Neural cell (in vitro differentiated cells): ENCODE results near the gene IGFBP4.

ENCODE experiments used
- EZH2 ChIP-seq: fragments of 200-600, 300-800 bp; shearing (Covaris generic), sonication (generic); IDR thresholded peaks from 2 replicates; pipeline ENCODE4 v1.6.1; 2014; ENCODE audit warnings: antibody characterized with exemption, low read length, borderline replicate concordance, mild to moderate bottlenecking; ENCODE audit not compliant: insufficient read depth, poor library complexity, severe bottlenecking
- MXI1 ChIP-seq: fragments of 450-650 bp; conservative IDR thresholded peaks from 2 replicates; pipeline ENCODE4 v1.6.1; 2014; ENCODE audit warnings: antibody characterized with exemption, mild to moderate bottlenecking; ENCODE audit not compliant: poor library complexity, severe bottlenecking
- POLR2AphosphoS5 ChIP-seq: IDR thresholded peaks from 2 replicates; pipeline ENCODE4 v1.6.1; 2012
- RAD21 ChIP-seq: fragments of 450-650 bp; conservative IDR thresholded peaks from 2 replicates; pipeline ENCODE4 v1.6.1; 2014; ENCODE audit warnings: antibody characterized with exemption, mild to moderate bottlenecking, moderate library complexity
- SMC3 ChIP-seq: fragments of 450-650 bp; conservative IDR thresholded peaks from 2 replicates; pipeline ENCODE4 v1.6.1; 2014; ENCODE audit warnings: antibody characterized with exemption, mild to moderate bottlenecking, moderate library complexity; ENCODE audit not compliant: poor library complexity
- TF ChIP-seq, protein P1 (sequence below): fragments of 450-650 bp; IDR thresholded peaks from 2 replicates; pipeline ENCODE4 v1.5.1; 2014; ENCODE audit warnings: antibody characterized with exemption, mild to moderate bottlenecking, moderate library complexity; ENCODE audit not compliant: poor library complexity, severe bottlenecking
- TF ChIP-seq, protein P2 (sequence below): IDR thresholded peaks from 2 replicates; pipeline ENCODE4 v1.6.1; 2012; ENCODE audit warnings: borderline replicate concordance

- TF ChIP-seq, protein P1, sequence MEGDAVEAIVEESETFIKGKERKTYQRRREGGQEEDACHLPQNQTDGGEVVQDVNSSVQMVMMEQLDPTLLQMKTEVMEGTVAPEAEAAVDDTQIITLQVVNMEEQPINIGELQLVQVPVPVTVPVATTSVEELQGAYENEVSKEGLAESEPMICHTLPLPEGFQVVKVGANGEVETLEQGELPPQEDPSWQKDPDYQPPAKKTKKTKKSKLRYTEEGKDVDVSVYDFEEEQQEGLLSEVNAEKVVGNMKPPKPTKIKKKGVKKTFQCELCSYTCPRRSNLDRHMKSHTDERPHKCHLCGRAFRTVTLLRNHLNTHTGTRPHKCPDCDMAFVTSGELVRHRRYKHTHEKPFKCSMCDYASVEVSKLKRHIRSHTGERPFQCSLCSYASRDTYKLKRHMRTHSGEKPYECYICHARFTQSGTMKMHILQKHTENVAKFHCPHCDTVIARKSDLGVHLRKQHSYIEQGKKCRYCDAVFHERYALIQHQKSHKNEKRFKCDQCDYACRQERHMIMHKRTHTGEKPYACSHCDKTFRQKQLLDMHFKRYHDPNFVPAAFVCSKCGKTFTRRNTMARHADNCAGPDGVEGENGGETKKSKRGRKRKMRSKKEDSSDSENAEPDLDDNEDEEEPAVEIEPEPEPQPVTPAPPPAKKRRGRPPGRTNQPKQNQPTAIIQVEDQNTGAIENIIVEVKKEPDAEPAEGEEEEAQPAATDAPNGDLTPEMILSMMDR: no peak
- TF ChIP-seq MXI1 (no peak), RAD21 (no peak), SMC3 (no peak), POLR2AphosphoS5 (no peak), EZH2 (no peak)
- TF ChIP-seq, protein P2, sequence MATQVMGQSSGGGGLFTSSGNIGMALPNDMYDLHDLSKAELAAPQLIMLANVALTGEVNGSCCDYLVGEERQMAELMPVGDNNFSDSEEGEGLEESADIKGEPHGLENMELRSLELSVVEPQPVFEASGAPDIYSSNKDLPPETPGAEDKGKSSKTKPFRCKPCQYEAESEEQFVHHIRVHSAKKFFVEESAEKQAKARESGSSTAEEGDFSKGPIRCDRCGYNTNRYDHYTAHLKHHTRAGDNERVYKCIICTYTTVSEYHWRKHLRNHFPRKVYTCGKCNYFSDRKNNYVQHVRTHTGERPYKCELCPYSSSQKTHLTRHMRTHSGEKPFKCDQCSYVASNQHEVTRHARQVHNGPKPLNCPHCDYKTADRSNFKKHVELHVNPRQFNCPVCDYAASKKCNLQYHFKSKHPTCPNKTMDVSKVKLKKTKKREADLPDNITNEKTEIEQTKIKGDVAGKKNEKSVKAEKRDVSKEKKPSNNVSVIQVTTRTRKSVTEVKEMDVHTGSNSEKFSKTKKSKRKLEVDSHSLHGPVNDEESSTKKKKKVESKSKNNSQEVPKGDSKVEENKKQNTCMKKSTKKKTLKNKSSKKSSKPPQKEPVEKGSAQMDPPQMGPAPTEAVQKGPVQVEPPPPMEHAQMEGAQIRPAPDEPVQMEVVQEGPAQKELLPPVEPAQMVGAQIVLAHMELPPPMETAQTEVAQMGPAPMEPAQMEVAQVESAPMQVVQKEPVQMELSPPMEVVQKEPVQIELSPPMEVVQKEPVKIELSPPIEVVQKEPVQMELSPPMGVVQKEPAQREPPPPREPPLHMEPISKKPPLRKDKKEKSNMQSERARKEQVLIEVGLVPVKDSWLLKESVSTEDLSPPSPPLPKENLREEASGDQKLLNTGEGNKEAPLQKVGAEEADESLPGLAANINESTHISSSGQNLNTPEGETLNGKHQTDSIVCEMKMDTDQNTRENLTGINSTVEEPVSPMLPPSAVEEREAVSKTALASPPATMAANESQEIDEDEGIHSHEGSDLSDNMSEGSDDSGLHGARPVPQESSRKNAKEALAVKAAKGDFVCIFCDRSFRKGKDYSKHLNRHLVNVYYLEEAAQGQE: no peak
These were observed 14.9 kb downstream of the IGFBP4 start for GRCh38 chr17:40457964-40458791.
